Suprapubic skin (tissue), 4 donors: ENCODE data around the gene SYCE3. TPM values are rescaled to one million over a fixed set of nuclear protein-coding genes. Genes with fewer than 3 reads are reported as not detected.
A peak's percentile ranks its signal among the peaks of the same experiment; 100 is the strongest.

Experiments
- DNase-seq, 2 donors: peaks; one replicate each; pipeline ENCODE4 v3.0.0-alpha.2; 2019; ENCODE audit warnings: low spot score in 2 of 2
- H3K27ac ChIP-seq: fragments of 200-600 bp; sonication (generic); one replicate; pipeline ENCODE4 v1.5.1; 2019
- H3K27me3 ChIP-seq: fragments of 200-600 bp; sonication (generic); one replicate; pipeline ENCODE4 v1.5.1; 2019
- H3K36me3 ChIP-seq: fragments of 200-600 bp; sonication (generic); one replicate; pipeline ENCODE4 v1.5.1; 2019
- H3K4me1 ChIP-seq: fragments of 200-600 bp; sonication (generic); one replicate; pipeline ENCODE4 v1.5.1; 2019
- H3K4me3 ChIP-seq: fragments of 200-600 bp; sonication (generic); one replicate; pipeline ENCODE4 v1.5.1; 2019; ENCODE audit warnings: mild to moderate bottlenecking
- H3K9me3 ChIP-seq: fragments of 200-600 bp; sonication (generic); one replicate; pipeline ENCODE4 v1.5.1; 2019
- EP300 ChIP-seq: sonication (generic); formaldehyde crosslinking; IDR thresholded peaks from one replicate; pipeline ENCODE4 v1.6.1; 2017; ENCODE audit warnings: antibody characterized with exemption
- POLR2A ChIP-seq, 2 donors: fragments of 450-650 bp; IDR thresholded peaks; one replicate each; pipeline ENCODE4 v1.6.1; 2017; ENCODE audit warnings: antibody characterized with exemption in 2 of 2, mild to moderate bottlenecking in 2 of 2, moderate library complexity in 2 of 2
- POLR2AphosphoS5 ChIP-seq, 3 donors: sonication (generic); formaldehyde crosslinking; IDR thresholded peaks; one replicate each; pipeline ENCODE4 v1.6.1; 2017; ENCODE audit warnings: antibody characterized with exemption in 3 of 3
- WGBS: methylation state at CpG from one replicate; pipeline ENCODE4 v1.1.5; 2018; 5-methylcytosine and 5-hydroxymethylcytosine counted together
- total RNA-seq, 4 donors: library from RNA; depleted of rRNA; stranded (reverse); fragments of >200 nt; gene quantifications; one replicate each; pipeline ENCODE4 v1.1.0, GENCODE V29; 2016
- TF ChIP-seq, protein P1 (sequence below), 2 donors: fragments of 200-600 bp in 1 of 2; fragments of 450-650 bp in 1 of 2; sonication (generic) in 1 of 2; IDR thresholded peaks; one replicate each; pipeline ENCODE4 v1.5.1; 2016 to 2019; ENCODE audit warnings: antibody characterized with exemption in 2 of 2, mild to moderate bottlenecking in 1 of 2, moderate library complexity in 1 of 2

SYCE3 gene
- total RNA-seq, 4 donors from 2014 or later = not detected

DNA sequence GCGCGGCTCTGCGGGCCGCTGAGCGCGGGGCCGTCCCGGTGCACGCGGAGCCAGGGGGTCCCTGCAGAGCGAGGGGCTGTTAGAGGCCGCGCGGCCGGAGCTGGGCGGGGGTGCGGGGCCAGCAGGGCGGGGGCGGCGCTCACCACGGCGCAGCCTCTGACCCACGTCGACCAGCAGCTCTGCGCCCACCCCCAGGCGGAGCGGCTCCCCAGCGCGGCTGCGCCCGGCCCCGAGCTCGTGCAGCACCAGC, 36.9 kb downstream of the SYCE3 start:
- H3K4me1 ChIP-seq = peaks cover 58% of the 10 kb centered on the region
- H3K36me3 ChIP-seq = peaks cover 33% of the 10 kb centered on the region
- peak overlapping the region; percentile 96 for H3K27ac ChIP-seq
- no peaks in the 10 kb centered on the region for H3K27me3 ChIP-seq
- TF ChIP-seq, protein P1, sequence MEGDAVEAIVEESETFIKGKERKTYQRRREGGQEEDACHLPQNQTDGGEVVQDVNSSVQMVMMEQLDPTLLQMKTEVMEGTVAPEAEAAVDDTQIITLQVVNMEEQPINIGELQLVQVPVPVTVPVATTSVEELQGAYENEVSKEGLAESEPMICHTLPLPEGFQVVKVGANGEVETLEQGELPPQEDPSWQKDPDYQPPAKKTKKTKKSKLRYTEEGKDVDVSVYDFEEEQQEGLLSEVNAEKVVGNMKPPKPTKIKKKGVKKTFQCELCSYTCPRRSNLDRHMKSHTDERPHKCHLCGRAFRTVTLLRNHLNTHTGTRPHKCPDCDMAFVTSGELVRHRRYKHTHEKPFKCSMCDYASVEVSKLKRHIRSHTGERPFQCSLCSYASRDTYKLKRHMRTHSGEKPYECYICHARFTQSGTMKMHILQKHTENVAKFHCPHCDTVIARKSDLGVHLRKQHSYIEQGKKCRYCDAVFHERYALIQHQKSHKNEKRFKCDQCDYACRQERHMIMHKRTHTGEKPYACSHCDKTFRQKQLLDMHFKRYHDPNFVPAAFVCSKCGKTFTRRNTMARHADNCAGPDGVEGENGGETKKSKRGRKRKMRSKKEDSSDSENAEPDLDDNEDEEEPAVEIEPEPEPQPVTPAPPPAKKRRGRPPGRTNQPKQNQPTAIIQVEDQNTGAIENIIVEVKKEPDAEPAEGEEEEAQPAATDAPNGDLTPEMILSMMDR (IDR thresholded peaks at IDR 0.05) = no peak
- TF ChIP-seq POLR2A (IDR thresholded peaks at IDR 0.05) (no peak), EP300 (no peak), POLR2AphosphoS5 (IDR thresholded peaks at IDR 0.05) (no peak)
- peak in 1 of 2 donors; percentile 91 for DNase-seq
- peak overlapping the region; percentile 91 for H3K4me3 ChIP-seq
- H3K9me3 ChIP-seq = no peaks in the 10 kb centered on the region
- no CpG with 5 or more reads among the region's 33 CpGs for WGBS

DNA sequence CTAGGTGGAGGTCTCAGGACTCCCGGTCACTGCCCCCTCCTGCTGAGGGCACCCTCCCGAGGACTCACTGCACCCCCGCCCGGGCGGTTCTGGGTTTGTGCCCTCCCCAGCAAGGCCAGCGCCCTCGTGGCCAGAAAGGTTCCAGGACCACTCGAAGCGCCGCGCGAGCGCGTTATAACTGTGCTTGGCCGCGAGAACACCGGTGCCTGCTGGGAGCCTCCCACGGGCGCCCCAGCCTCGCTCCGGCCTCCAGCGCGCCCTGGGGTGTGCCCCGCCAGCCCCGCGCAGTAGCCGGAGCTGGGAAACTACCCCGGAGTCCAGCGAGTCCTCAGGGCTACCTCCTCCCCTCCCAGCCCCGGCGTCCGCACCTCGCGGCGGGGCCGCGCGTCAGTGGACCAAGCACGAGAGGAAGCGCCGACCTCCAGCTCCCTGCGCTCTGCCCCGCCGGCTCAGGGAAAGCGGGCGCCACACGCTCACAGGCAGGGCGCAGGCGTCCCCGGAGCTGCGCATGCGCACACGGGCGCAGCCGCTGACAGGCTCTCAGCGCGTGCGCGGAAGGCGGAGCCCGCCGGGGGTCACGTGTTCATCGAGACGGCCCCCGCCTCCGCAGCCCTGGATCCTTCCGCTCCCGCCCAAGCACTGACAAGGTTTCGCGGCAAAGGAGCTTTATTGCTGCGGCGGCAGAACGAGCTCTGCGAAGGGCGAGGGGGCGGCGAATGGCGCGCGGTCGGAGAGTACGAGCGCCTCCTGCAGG, 37.4 kb downstream of the SYCE3 start, which contains the start of gene SCO2:
SCO2 (minus strand) TSS at position 495 of the 754 bp plus-strand sequence. CDS start 1,187 bp downstream, outside the sequence.
- TF ChIP-seq POLR2A (IDR thresholded peaks at IDR 0.05) (peak in 1 of 2 donors; percentile 64), EP300 (no peak), POLR2AphosphoS5 (IDR thresholded peaks at IDR 0.05) (peak in 2 of 3 donors; percentile 86 to 94)
- TF ChIP-seq, protein P1 (IDR thresholded peaks at IDR 0.05) = peak in 1 of 2 donors; percentile 62
- 0% methylated on average over 4 of the region's 84 CpGs for WGBS
- Histone ChIP-seq H3K4me1 (peaks cover 53% of the 10 kb centered on the region), H3K27me3 (no peaks in the 10 kb centered on the region), H3K9me3 (no peaks in the 10 kb centered on the region), H3K4me3 (peak within 1 kb of the TSS; percentile 91), H3K27ac (peak within 1 kb of the TSS; percentile 96), H3K36me3 (peaks cover 38% of the 10 kb centered on the region)
- DNase-seq = peak; percentile 97 to 98

DNA sequence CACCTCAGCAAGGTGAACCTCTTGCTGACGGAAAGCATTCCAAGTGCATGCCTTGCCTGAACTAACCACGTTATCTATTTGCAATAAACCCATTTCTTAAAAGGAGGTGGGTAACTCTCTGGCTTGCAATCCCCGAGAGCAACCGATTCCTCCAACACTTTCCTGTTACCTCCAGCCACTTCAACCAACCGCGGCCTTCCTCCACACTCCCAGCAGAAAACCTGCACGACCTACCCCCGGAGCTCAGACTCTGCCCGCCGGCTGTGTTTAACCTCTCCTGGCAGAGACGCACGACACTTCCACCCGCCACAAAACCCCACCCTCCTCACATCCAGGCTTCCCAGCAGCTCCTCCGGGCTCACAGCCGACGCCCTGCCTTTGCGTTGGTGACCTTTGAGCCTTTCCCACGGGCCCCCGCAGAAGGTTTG, 38.0 kb downstream of the SYCE3 start:
- peak in 1 of 2 donors; percentile 85 for DNase-seq
- WGBS = under 1% methylated on average over 15 of the region's 19 CpGs
- no peaks in the 10 kb centered on the region for H3K9me3 ChIP-seq
- H3K4me3 ChIP-seq = peak overlapping the region; percentile 91
- H3K36me3 ChIP-seq = peaks cover 44% of the 10 kb centered on the region
- H3K27me3 ChIP-seq = no peaks in the 10 kb centered on the region
- peak overlapping the region; percentile 96 for H3K27ac ChIP-seq
- peaks cover 47% of the 10 kb centered on the region for H3K4me1 ChIP-seq
- TF ChIP-seq POLR2AphosphoS5 (IDR thresholded peaks at IDR 0.05) = no peak
- no peak for TF ChIP-seq EP300
- no peak for TF ChIP-seq POLR2A (IDR thresholded peaks at IDR 0.05)
- TF ChIP-seq, protein P1 (IDR thresholded peaks at IDR 0.05) = no peak

DNA sequence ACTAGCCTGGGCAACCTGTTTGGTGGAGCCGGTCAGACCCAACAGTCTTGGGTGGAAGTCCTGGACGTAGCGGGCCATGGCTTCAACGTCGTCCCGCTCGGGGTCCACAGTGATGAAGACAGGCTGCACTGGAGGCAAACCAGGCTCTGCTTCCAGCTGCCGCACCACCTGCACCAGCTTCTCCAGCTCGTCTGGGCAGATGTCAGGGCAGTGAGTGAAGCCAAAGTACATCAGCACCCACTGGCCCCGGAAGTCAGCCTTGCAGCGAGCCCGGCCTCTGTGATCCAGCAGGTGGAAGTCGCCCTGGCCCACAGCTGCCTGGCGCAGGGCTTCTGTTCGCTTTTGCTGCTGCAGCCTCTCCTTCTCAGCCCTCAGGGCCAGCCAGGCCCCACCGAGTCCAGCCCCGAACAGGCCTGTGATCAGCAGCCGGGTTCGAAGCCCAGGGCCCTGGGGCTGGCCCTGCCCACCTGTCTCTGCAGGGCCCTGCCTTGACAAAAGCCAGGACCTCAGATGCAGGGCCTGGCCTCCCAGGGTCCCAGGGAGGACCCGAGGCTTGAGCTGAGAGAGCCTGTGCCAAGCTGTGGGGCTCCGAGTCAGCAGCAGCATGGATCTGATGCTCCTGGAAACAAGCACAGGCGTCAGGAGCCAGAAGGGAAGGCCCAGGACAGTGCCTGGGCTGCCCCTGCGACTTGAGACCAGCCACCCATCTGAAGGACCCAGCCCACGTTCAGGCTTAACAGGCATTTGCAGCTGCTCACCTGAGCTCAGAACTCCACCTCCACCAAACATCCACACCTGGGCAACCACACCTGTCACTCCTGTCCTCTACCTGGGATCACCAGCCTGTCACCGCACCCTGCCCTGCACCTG, 38.7 kb downstream of the SYCE3 start:
- peaks cover 50% of the 10 kb centered on the region for H3K36me3 ChIP-seq
- no peak for DNase-seq
- H3K27me3 ChIP-seq = no peaks in the 10 kb centered on the region
- H3K4me1 ChIP-seq = peaks cover 41% of the 10 kb centered on the region
- TF ChIP-seq POLR2AphosphoS5 (IDR thresholded peaks at IDR 0.05) = no peak
- no peak for TF ChIP-seq EP300
- TF ChIP-seq, protein P1 (IDR thresholded peaks at IDR 0.05) = no peak
- no peak for TF ChIP-seq POLR2A (IDR thresholded peaks at IDR 0.05)
- 59% methylated on average over 4 of the region's 25 CpGs for WGBS
- H3K9me3 ChIP-seq = no peaks in the 10 kb centered on the region
- H3K27ac ChIP-seq = no peak overlapping the region
- peak overlapping the region; percentile 91 for H3K4me3 ChIP-seq

DNA sequence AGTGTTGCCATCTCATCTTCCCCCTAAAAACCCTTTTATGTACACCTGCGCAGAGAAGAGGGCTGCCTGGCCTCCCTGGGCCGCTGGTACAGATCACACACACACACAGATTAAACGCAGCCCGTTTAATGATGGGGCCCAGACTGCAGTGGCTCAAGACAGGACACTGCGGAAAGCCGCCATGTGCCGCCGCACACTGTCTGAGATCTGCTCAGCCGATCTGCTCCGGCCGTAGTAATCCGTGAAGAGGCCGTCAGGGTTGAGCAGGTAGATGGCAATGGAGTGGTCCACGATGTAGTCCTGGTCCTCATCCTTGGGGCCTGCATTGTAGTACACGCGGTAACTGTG, 39.3 kb downstream of the SYCE3 start:
- Histone ChIP-seq H3K4me1 (peaks cover 39% of the 10 kb centered on the region), H3K9me3 (no peaks in the 10 kb centered on the region), H3K27me3 (no peaks in the 10 kb centered on the region), H3K27ac (no peak overlapping the region), H3K4me3 (no peak overlapping the region), H3K36me3 (peaks cover 56% of the 10 kb centered on the region)
- no peak for DNase-seq
- no peak for TF ChIP-seq EP300
- TF ChIP-seq, protein P1 (IDR thresholded peaks at IDR 0.05) = no peak
- no peak for TF ChIP-seq POLR2A (IDR thresholded peaks at IDR 0.05)
- no peak for TF ChIP-seq POLR2AphosphoS5 (IDR thresholded peaks at IDR 0.05)
- 100% methylated on average over 1 of the region's 16 CpGs for WGBS
